Measurements from ENCODE around the gene RYR2.
"Not testable (repeated sequence)": the region's sequence is repeated elsewhere in the genome, so short reads cannot be mapped to it uniquely, and the experiment has no call there.

RYR2 gene

DNA sequence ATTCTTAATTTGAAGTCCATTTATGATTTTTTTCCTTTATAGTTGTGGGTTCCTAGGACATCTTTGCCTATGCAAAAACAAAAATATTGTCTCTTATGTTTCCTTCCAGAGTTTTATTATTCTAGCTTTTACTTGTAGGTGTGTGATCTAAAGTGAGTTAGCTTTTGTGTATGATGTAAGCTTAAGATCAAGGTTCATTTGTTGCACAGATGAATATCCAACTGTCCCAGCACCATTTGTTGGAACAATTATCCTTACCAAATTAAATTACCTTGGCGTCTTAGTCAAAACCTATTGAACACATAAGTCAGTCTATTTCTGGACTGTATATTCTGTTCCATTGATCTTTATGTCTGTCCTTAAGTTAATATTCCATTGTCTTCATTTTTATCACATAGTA lies 511.1 kb downstream of the RYR2 start:
- no peak for DNase-seq (ENCODE audit: low read depth, low spot score)

DNA sequence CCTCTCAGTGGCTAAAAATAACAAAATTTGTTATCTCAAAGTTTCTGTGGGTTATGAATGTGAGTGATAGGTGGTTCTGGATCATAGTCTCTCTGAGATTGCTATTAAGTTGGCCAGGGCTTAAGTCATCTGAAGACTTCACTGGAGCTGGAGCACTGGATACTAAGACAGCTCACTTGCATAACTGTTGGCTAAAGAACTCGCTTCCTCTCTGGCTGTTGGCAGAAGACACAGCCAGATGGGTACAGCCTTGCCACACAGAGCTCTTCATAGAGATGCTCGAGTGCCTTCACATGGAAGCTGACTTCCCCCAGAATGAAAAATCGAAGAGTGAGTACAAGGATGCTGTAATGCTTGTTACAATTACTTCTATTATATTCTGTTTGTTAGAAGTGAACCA lies 514.9 kb downstream of the RYR2 start:
- no peak for DNase-seq (ENCODE audit: low read depth, low spot score)

- no peak for DNase-seq (ENCODE audit: low read depth, low spot score)
These were observed 520.3 kb downstream of the RYR2 start for GRCh38 chr1:237562242-237562823.

DNA sequence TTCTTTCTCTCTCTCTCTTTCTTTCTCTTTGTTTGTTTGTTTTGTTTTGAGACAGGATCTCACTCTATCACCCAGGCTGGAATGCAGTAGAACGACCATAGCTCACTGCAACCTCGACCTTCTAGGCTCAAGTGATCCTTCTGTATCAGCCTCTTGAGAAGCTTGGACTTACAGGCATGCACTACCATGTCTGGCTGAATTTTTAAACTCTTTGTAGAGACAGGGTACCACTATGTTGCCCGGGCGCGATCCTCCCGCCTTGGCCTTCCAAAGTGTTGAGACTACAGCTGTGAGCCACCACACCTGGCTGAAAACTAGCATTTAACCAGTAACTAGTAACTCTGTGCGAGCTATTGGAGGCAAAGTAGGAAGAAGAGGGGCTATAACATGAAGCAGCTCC lies 523.3 kb downstream of the RYR2 start:
- DNase-seq (ENCODE audit: low read depth, low spot score): no peak

GRCh38 chr1:237566581-237566980 lies 524.6 kb downstream of the RYR2 start:
- DNase-seq (ENCODE audit: low read depth, low spot score): no peak

- DNase-seq (ENCODE audit: low read depth, low spot score): no peak
These were observed 527.0 kb downstream of the RYR2 start for GRCh38 chr1:237568955-237569354.

GRCh38 chr1:237570530-237570929 lies 528.5 kb downstream of the RYR2 start:
- no peak for DNase-seq (ENCODE audit: low read depth, low spot score)

DNA sequence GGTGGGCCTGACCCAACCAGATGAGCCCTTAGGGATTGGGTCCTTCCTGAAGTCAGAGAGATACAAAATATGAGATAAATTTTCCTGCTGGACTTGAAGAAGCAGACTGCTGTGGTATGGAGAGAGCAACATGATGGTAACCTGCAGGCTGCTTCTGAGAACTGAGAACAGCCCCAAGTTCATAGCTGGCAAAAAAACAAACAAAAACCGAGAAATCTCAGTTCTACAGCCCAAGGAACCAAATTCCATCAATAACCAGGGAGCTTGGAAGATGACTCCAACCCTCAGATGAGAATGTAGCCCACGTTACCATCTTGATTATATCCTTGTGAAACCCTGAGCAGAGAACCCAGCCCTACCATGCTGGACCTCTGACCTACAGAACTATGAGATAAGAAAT lies 532.6 kb downstream of the RYR2 start:
- no peak for DNase-seq (ENCODE audit: low read depth, low spot score)

DNA sequence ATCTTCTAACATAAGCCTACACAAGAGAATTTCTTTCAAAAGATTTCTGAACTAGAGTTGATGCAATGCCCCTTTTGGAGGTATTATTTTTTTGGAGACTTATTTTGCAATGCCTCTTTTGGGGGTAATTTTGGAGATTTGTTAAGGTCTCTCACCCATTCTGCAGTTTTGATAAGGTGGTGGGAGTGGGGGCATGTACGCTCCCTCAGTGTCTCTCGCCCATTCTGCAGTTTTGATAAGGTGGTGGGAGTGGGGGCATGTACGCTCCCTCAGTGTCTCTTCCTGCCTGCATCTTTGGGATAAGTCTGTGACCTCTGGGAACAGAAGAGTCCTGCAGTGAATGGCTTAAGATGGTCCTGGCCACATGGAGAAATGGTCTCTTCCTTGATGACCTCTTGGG lies 536.6 kb downstream of the RYR2 start:
- no peak for DNase-seq (ENCODE audit: low read depth, low spot score)

DNA sequence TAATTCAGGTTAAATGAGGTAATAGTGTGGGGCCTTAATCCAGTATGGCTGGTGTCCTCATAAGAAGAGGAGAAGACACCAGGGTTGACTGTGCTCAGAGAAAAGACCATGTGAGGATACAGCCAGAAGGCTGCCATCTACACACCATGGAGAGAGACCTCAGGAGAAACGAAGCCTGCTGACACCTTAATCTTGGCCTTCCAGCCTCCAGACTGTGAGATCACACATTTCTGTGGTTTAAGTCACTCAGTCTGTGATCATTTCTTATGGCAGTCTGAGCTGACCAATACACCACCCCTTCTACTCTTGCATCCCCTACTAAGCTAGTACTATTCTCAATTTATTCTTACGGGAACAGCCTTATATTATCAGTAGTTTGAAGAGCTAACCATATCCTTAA lies 538.7 kb downstream of the RYR2 start:
- no peak for DNase-seq (ENCODE audit: low read depth, low spot score)

DNA sequence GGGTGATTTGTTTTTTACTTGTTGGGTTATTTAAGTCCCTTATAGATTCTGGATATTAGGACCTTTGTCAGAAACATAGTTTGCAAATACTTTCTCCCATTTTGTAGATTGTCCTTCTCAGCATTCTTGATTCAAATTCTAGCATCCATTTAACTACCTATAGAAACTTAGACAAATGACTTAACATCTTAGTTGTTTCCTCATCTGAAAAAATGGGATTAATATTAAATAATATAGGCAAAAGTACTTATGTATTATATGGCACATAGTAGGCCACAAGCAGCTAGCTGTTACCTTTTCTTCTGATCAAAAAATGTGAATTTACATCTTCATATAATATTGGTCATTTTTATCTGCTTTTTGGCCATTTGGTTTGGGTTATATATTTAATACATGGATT lies 541.3 kb downstream of the RYR2 start:
- DNase-seq (ENCODE audit: low read depth, low spot score): no peak

- no peak for DNase-seq (ENCODE audit: low read depth, low spot score)
These were observed 541.8 kb downstream of the RYR2 start for GRCh38 chr1:237583756-237584155.

DNA sequence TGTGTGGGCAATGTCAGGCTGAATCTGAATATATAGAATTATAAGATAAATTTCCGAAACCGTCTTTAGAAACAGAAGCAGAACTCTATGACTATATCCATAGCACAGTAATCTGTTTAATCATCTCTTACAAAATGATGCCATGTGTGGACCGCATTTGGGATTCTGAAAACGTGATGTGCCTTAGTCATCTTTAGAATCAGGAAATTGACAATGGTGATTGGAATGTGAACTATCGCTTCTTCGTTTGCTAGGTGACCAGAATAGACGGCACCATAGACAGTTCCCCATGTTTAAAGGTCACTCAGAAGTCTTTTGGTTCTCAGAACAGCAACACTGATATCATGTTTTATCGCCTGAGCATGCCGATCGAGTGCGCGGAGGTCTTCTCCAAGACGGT lies 548.4 kb downstream of the RYR2 start:
- DNase-seq (ENCODE audit: low read depth, low spot score): no peak

DNA sequence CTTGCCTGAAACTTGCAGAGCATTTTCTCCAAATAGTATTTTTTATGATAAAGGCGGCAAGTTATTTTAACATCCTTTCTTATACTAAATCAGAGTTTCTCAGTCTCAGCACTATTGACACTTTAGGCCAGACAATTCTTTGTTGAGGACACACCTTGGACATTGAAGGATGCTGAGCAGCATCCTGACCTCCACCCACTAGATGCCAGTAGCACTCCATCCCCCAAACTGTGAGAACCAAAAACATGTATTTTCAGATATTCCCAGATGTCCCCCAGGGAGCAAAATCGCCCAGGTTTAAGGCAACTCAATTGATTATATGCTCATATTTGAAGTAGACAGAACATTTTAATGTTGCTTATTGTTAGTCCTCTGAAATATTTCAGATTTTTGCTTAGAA lies 549.4 kb downstream of the RYR2 start:
- no peak for DNase-seq (ENCODE audit: low read depth, low spot score)

- not testable (repeated sequence) for DNase-seq (ENCODE audit: low read depth, low spot score)
These were observed 561.1 kb downstream of the RYR2 start for GRCh38 chr1:237603036-237603568.

DNA sequence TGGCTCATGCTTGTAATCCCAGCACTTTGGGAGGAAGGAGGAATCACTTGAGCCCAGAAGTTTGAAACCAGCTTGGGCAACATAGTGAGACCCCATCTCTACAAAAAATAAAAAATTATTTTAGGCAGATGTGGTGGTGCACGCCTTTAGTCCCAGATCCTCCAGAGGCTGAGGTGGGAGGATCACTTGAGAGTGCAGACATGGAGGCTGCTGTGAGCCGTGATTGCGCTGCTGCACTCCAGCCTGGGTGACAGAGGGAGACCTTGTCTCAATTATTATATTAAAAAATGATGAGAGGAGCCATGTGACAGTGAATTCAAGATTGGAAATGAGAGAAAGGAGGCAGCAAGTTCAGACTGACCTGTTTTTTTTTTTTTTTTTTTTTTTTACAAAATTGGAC lies 566.4 kb downstream of the RYR2 start:
- DNase-seq (ENCODE audit: low read depth, low spot score): no peak

DNA sequence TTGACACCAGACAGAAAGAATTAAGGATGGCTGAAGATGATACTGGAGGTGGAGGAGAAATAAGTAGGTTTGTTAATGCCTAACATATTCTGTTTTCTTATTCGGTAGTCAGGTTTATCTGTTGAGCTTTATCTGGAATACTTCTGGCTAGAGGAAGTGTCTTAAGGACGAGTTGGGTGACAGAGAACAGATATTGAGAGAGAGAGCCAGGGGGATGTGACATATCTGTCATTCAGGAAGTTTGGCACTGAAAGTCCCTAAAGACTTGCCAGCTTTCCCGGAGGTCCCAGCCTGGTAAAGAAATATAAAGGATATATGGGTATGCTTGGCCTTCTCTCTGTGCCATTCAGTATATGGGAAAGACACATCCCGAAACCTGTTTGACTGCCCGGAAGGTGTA lies 568.2 kb downstream of the RYR2 start:
- no peak for DNase-seq (ENCODE audit: low read depth, low spot score)

- no peak for DNase-seq (ENCODE audit: low read depth, low spot score)
These were observed 572.0 kb downstream of the RYR2 start for GRCh38 chr1:237613984-237614383.

DNA sequence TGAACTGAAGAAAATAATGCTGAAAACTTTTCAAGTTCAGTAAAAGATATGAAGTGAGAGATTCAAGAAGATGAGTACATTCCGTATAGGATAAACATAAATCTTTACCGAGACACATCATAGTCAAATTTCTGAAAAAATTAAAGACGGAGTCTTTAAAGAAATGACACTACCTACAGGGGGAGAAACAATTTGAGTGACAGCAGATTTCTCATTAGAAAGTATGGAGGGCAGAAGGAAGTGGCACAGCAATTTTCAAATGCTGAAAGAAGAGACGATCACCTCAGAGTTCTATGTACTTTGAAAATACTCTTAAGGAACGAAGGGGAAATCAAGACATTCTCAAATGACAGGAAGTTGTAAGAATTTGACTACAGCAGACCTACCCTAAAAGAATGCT lies 577.6 kb downstream of the RYR2 start:
- DNase-seq (ENCODE audit: low read depth, low spot score): no peak

- DNase-seq (ENCODE audit: low read depth, low spot score): no peak
These were observed 592.9 kb downstream of the RYR2 start for GRCh38 chr1:237634922-237635321.

DNA sequence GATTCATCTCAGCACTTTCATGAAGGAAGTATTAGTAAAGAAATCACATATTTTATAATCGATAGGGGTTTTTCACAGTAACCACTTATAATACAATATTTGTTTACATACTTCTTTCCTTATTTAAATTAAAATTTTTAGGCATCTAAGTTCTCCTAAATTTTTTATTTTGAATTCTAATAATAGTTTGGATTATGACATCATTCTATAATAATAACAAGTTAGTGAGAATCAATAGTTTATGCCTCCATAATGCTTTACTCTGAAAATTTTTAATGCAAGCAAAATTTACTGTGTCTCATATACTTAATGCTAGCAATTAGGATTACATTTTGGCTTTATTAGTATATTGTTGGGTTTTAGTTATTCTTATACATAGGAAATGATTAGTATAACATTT lies 596.6 kb downstream of the RYR2 start:
- no peak for DNase-seq (ENCODE audit: low read depth, low spot score)

GRCh38 chr1:237640011-237640671 lies 598.2 kb downstream of the RYR2 start:
- DNase-seq (ENCODE audit: low read depth, low spot score): no peak

DNA sequence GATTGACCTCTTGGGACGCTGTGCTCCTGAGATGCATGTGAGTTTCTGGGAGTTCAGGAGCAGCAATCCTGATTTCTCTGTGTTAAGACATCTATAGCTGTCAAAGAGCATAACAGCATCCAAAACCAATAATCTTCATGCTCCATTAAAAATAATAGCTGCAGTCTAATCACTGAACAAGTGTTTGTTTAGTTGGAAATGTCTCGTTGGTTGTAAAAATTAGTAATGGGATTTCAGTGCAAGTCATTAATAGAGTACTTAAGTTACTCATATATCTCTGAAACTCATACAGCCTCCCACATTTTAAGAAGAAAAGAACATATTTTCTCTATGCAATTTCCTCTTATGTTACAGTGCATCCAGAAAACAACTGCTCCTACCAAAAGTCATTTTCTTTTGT lies 599.0 kb downstream of the RYR2 start:
- DNase-seq (ENCODE audit: low read depth, low spot score): no peak

GRCh38 chr1:237650809-237651208 lies 608.8 kb downstream of the RYR2 start:
- no peak for DNase-seq (ENCODE audit: low read depth, low spot score)
